H1 (cell line): ENCODE measurements around the gene UFSP2. TPM values are rescaled to one million over a fixed set of nuclear protein-coding genes. Genes with fewer than 3 reads are reported as not detected.

Experiments used
- CTCF ChIA-PET: fragments of 300-600 bp; sonication (Branson Sonifier 250); formaldehyde crosslinking; loops from one replicate; lab custom pipeline; 2021; ENCODE audit not compliant: partially characterized antibody; lab: Charles Lee
- POLR2A ChIA-PET: fragments of 300-600 bp; sonication (Branson Sonifier 250); formaldehyde crosslinking; loops from one replicate; lab custom pipeline; 2021; ENCODE audit warnings: inconsistent platforms; ENCODE audit not compliant: partially characterized antibody; lab: Charles Lee
- DNase-seq, 2 experiments: peaks; one replicate each; pipeline versions ENCODE4 v3.0.0 to v3.0.0-alpha.2; 2010 to 2022; ENCODE audit warnings: low spot score in 2 of 2, low read depth in 1 of 2, mixed read lengths in 1 of 2
- FAIRE-seq: peaks from 2 replicates; lab custom pipeline; 2011; peaks lifted over from hg19 to GRCh38; lab: Jason Lieb, UNC
- H2AFZ ChIP-seq: 2 replicates; pipeline ENCODE4 v1.8.1; 2012; ENCODE audit warnings: low read length, inconsistent platforms
- H2AK5ac ChIP-seq: 2 replicates; pipeline ENCODE4 v1.6.1; 2013; ENCODE audit warnings: low read depth, low read length
- H2BK120ac ChIP-seq: replicated peaks from 2 replicates; pipeline ENCODE3; 2013; ENCODE audit warnings: low read depth, low read length, inconsistent platforms
- H2BK12ac ChIP-seq: 2 replicates; pipeline ENCODE4 v1.6.1; 2013; ENCODE audit warnings: low read depth, low read length
- H2BK15ac ChIP-seq: 2 replicates; pipeline ENCODE4 v1.6.1; 2013; ENCODE audit warnings: low read length
- H2BK20ac ChIP-seq: 2 replicates; pipeline ENCODE4 v1.6.1; 2013; ENCODE audit warnings: low read length
- H2BK5ac ChIP-seq: 2 replicates; pipeline ENCODE4 v1.6.1; 2013; ENCODE audit warnings: low read depth, low read length
- H3K14ac ChIP-seq: 2 replicates; pipeline ENCODE4 v1.6.1; 2013; ENCODE audit warnings: inconsistent platforms; ENCODE audit not compliant: insufficient read length
- H3K18ac ChIP-seq: 2 replicates; pipeline ENCODE4 v1.6.1; 2013; ENCODE audit warnings: low read length; ENCODE audit errors: extremely low read depth
- H3K23ac ChIP-seq: 2 replicates; pipeline ENCODE4 v1.6.1; 2013; ENCODE audit warnings: inconsistent platforms; ENCODE audit not compliant: insufficient read length
- H3K23me2 ChIP-seq: 2 replicates; pipeline ENCODE4 v1.6.1; 2013; ENCODE audit warnings: low read depth, low read length
- H3K27ac ChIP-seq: 2 replicates; pipeline ENCODE4 v1.6.1; 2011; ENCODE audit warnings: low read depth, low read length, inconsistent platforms
- H3K27me3 ChIP-seq, 4 experiments: replicated peaks in 1 of 4; 1 replicate in 1 of 4; 2 replicates in 3 of 4; pipeline versions ENCODE4 v1.6.1 to v1.8.1; 2011 to 2013; ENCODE audit warnings: low read length in 3 of 4, mild to moderate bottlenecking in 3 of 4, inconsistent platforms in 2 of 4, mixed read lengths in 2 of 4, moderate library complexity in 1 of 4; ENCODE audit not compliant: control insufficient read depth in 3 of 4, insufficient read depth in 3 of 4; ENCODE audit errors: extremely low read depth in 1 of 4
- H3K36me3 ChIP-seq, 4 experiments: 2 replicates each; pipeline versions ENCODE4 v1.6.1 to v1.8.1; 2011 to 2013; ENCODE audit warnings: mild to moderate bottlenecking in 4 of 4, low read length in 3 of 4, moderate library complexity in 2 of 4, control low read depth in 1 of 4, inconsistent platforms in 1 of 4; ENCODE audit not compliant: insufficient read depth in 4 of 4, control insufficient read depth in 2 of 4
- H3K4ac ChIP-seq: replicated peaks from 2 replicates; pipeline ENCODE3; 2013; ENCODE audit warnings: low read length, low read depth, mixed read lengths, inconsistent platforms; ENCODE audit not compliant: insufficient read length
- H3K4me1 ChIP-seq, 4 experiments: replicated peaks in 1 of 4; 1 replicate in 1 of 4; 2 replicates in 3 of 4; pipeline versions ENCODE4 v1.6.1 to v1.8.1; 2011 to 2013; ENCODE audit warnings: low read length in 3 of 4, inconsistent platforms in 2 of 4, mixed read lengths in 1 of 4; ENCODE audit not compliant: insufficient read depth in 4 of 4, control insufficient read depth in 3 of 4
- H3K4me2 ChIP-seq, 2 experiments: 2 replicates each; pipeline versions ENCODE4 v1.6.1 to v1.8.1; 2011 to 2013; ENCODE audit warnings: low read depth in 2 of 2, low read length in 2 of 2, control low read depth in 1 of 2, inconsistent platforms in 1 of 2, mild to moderate bottlenecking in 1 of 2; ENCODE audit not compliant: insufficient read depth in 1 of 2
- H3K4me3 ChIP-seq, 4 experiments: fragments of 200-600, 300-600 bp in 1 of 4; sonication (generic), shearing (Covaris generic), sonication (Bioruptor Twin) in 1 of 4; 2 replicates each; pipeline versions ENCODE4 v1.5.1 to v1.8.1; 2011 to 2016; ENCODE audit warnings: low read length in 4 of 4, low read depth in 3 of 4, control low read depth in 2 of 4, inconsistent platforms in 2 of 4, mild to moderate bottlenecking in 2 of 4, mixed read lengths in 1 of 4, moderate library complexity in 1 of 4; ENCODE audit not compliant: insufficient read depth in 2 of 4; ENCODE audit errors: extremely low read depth in 1 of 4
- H3K56ac ChIP-seq: replicated peaks from 2 replicates; pipeline ENCODE3; 2013; ENCODE audit warnings: low read depth, mild to moderate bottlenecking, mixed read lengths, low read length, inconsistent platforms; ENCODE audit not compliant: insufficient read length
- H3K79me1 ChIP-seq: 2 replicates; pipeline ENCODE4 v1.6.1; 2013; ENCODE audit warnings: low read depth, low read length, control low read depth
- H3K79me2 ChIP-seq, 2 experiments: 2 replicates each; pipeline versions ENCODE4 v1.6.1 to v1.8.1; 2012 to 2013; ENCODE audit warnings: low read length in 2 of 2, mild to moderate bottlenecking in 2 of 2, inconsistent platforms in 1 of 2; ENCODE audit not compliant: insufficient read depth in 2 of 2, control insufficient read depth in 1 of 2
- H3K9ac ChIP-seq, 4 experiments: replicated peaks in 1 of 4; 1 replicate in 1 of 4; 2 replicates in 3 of 4; pipeline versions ENCODE4 v1.6.1 to v1.8.1; 2011 to 2013; ENCODE audit warnings: low read depth in 3 of 4, low read length in 3 of 4, control low read depth in 2 of 4, mild to moderate bottlenecking in 2 of 4, moderate library complexity in 2 of 4, inconsistent platforms in 1 of 4; ENCODE audit errors: extremely low read depth in 1 of 4
- H3K9me3 ChIP-seq, 2 experiments: 2 replicates each; pipeline versions ENCODE4 v1.6.1 to v1.8.1; 2012 to 2013; ENCODE audit warnings: mild to moderate bottlenecking in 2 of 2, moderate library complexity in 2 of 2, control low read depth in 1 of 2, inconsistent platforms in 1 of 2, low read depth in 1 of 2, low read length in 1 of 2, mixed read lengths in 1 of 2; ENCODE audit not compliant: insufficient read depth in 2 of 2
- H4K20me1 ChIP-seq, 2 experiments: replicated peaks in 1 of 2; 2 replicates each; pipeline versions ENCODE3 to v1.8.1; 2011 to 2013; ENCODE audit warnings: inconsistent platforms in 2 of 2, low read length in 2 of 2, mild to moderate bottlenecking in 1 of 2; ENCODE audit not compliant: insufficient read depth in 2 of 2, control insufficient read depth in 1 of 2
- H4K5ac ChIP-seq: 2 replicates; pipeline ENCODE4 v1.6.1; 2013; ENCODE audit warnings: low read length, low read depth, mixed read lengths, inconsistent platforms; ENCODE audit not compliant: insufficient read length
- H4K8ac ChIP-seq: 2 replicates; pipeline ENCODE4 v1.8.0; 2013; ENCODE audit warnings: mild to moderate bottlenecking, moderate library complexity, low read length, inconsistent platforms; ENCODE audit not compliant: insufficient read depth; ENCODE audit errors: extremely low read depth
- H4K91ac ChIP-seq: replicated peaks from 2 replicates; pipeline ENCODE3; 2013; ENCODE audit warnings: low read length, mixed read lengths, inconsistent platforms; ENCODE audit not compliant: insufficient read length
- BACH1 ChIP-seq: IDR thresholded peaks from 2 replicates; pipeline ENCODE4 v1.6.1; 2012; ENCODE audit warnings: low read length, improper control_type of control experiment
- CREB1 ChIP-seq: IDR thresholded peaks from 2 replicates; pipeline ENCODE4 v1.6.1; 2012; ENCODE audit warnings: inconsistent platforms
- GTF2F1 ChIP-seq: IDR thresholded peaks from 2 replicates; pipeline ENCODE4 v1.6.1; 2012; ENCODE audit warnings: low read depth, low read length, improper control_type of control experiment, borderline replicate concordance
- RNF2 ChIP-seq: fragments of 200-900, 300-1000 bp; sonication (generic); IDR thresholded peaks from 2 replicates; pipeline ENCODE4 v1.7.1; 2016; ENCODE audit warnings: borderline replicate concordance, low read depth, mild to moderate bottlenecking, antibody characterized with exemption, low read length; ENCODE audit not compliant: poor library complexity, severe bottlenecking; ENCODE audit errors: missing control alignments
- SP1 ChIP-seq: IDR thresholded peaks from 2 replicates; pipeline ENCODE4 v1.6.1; 2011; ENCODE audit warnings: low read depth, low read length
- TAF1 ChIP-seq: IDR thresholded peaks from 2 replicates; pipeline ENCODE4 v1.6.1; 2011; ENCODE audit warnings: mild to moderate bottlenecking, low read depth, low read length
- TEAD4 ChIP-seq: IDR thresholded peaks from 2 replicates; pipeline ENCODE4 v1.6.1; 2012; ENCODE audit warnings: low read depth, low read length, inconsistent platforms, mixed read lengths
- WGBS, 2 experiments: shearing (Covaris generic) in 1 of 2; methylation state at CpG; one replicate each; pipeline versions ENCODE4 v1.1.6 to v1.1.7; 2013 to 2015; ENCODE audit warnings: low lambda C conversion rate in 2 of 2, mixed read lengths in 2 of 2, inconsistent platforms in 1 of 2, low coverage in 1 of 2, missing lambda C conversion rate in 1 of 2; ENCODE audit not compliant: insufficient replicate concordance in 2 of 2, insufficient coverage in 1 of 2, insufficient read length in 1 of 2; ENCODE audit errors: extremely low coverage in 1 of 2, missing lambda C conversion rate in 1 of 2; 5-methylcytosine and 5-hydroxymethylcytosine counted together
- polyA plus RNA-seq, 7 experiments: library from polyadenylated mRNA; depleted of rRNA in 3 of 7; stranded (reverse) in 5 of 7; unstranded in 2 of 7; fragments of >200 nt in 5 of 7; fragments of 200-250 nt in 2 of 7; gene quantifications; 1 replicate in 5 of 7; 2 replicates in 1 of 7; 4 replicates in 1 of 7; pipeline versions ENCODE4 v1.2.1 to v1.2.3, GENCODE V29; 2011 to 2013; ENCODE audit warnings: missing spikeins in 2 of 7, mixed read lengths in 2 of 7
- total RNA-seq: library from RNA; stranded (reverse); fragmentation: NEBNext Ultra II Directional; extraction: Animal tissue kit (Norgen Biotek cat#: 25700); gene quantifications from 2 replicates; pipeline ENCODE4 v1.2.1, GENCODE V29; 2021

Gene UFSP2
- total and polyA plus RNA-seq, 2 of the 8 experiments (the other 6 are each of a cell fraction or from before 2014, with no cell fraction given), result 22.9 to 26.0 TPM

GRCh38 chr4:185467991-185468390, 42.2 kb upstream of the UFSP2 start:
- Histone ChIP-seq H2BK120ac (no peak overlapping the region), H2BK5ac (no peak overlapping the region), H2BK12ac (no peak overlapping the region), H3K27ac (no peak overlapping the region), H4K91ac (no peak overlapping the region), H3K14ac (no peak overlapping the region), H3K27me3 (peaks cover 0 to 4% (median 0%) of the 10 kb centered on the region in 4 experiments; a peak in 2 of 7 replicates), H3K9ac (no peak overlapping the region), H3K4ac (no peak overlapping the region), H3K23ac (no peak overlapping the region), H4K20me1 (no peaks in the 10 kb centered on the region), H3K4me2 (no peak overlapping the region), H3K4me1 (peaks cover 0 to 3% (median 0%) of the 10 kb centered on the region in 4 experiments; a peak in 4 of 7 replicates), H3K56ac (no peak overlapping the region), H2AK5ac (no peak overlapping the region), H4K5ac (no peak overlapping the region), H2BK20ac (no peak overlapping the region), H4K8ac (no peak overlapping the region), H3K79me1 (no peaks in the 10 kb centered on the region), H3K18ac (no peak overlapping the region), H3K23me2 (peaks cover 5% of the 10 kb centered on the region), H3K4me3 (no peak overlapping the region), H2AFZ (no peak overlapping the region), H3K36me3 (no peaks in the 10 kb centered on the region), H2BK15ac (no peak overlapping the region), H3K9me3 (no peaks in the 10 kb centered on the region), H3K79me2 (no peaks in the 10 kb centered on the region)
- TF ChIP-seq SP1 (no peak), CREB1 (no peak), RNF2 (no peak), TEAD4 (no peak), TAF1 (no peak), GTF2F1 (no peak), BACH1 (no peak)
- ChIA-PET CTCF (interaction anchor here (1.7 kb wide), 1 partner anchor 11 kb away, joined by 3 read pairs; no protein-coding TSS in a partner anchor), POLR2A (no interaction called here)
- FAIRE-seq (no peak), DNase-seq (no peak)
- WGBS, 2 experiments, result 84% methylated on average over 8 of the region's 8 CpGs; no CpG with 5 or more reads in 1 of the 2 experiments
